ENCODE data around the gene HOXB5. TPM values are rescaled to one million over a fixed set of nuclear protein-coding genes. Genes with fewer than 3 reads are reported as not detected.

HOXB5 gene
- total and polyA plus RNA-seq, 8 donors: 3.3 to 37.5 (median 28.9) TPM

GRCh38 chr17:48606892-48607614 is 13.5 kb upstream of the HOXB5 start:
- H3K4me1 ChIP-seq: peaks cover 3 to 35% of the 10 kb centered on the region in 2 donors
- no peak overlapping the region for H3K4me3 ChIP-seq
- H3K9me3 ChIP-seq: no peaks in the 10 kb centered on the region
- TF ChIP-seq CTCF (IDR thresholded peaks at IDR 0.05): no peak
- no peak overlapping the region for H3K27ac ChIP-seq
- DNase-seq (no peak), ATAC-seq (no peak)
- intact Hi-C loops (cut with DNase I): no loop called here
- H3K27me3 ChIP-seq: peaks cover 87 to 100% of the 10 kb centered on the region in 2 donors
- H3K36me3 ChIP-seq: no peaks in the 10 kb centered on the region

- Histone ChIP-seq H3K4me3 (no peak overlapping the region), H3K36me3 (no peaks in the 10 kb centered on the region), H3K9me3 (no peaks in the 10 kb centered on the region), H3K4me1 (peaks cover 3 to 30% of the 10 kb centered on the region in 2 donors), H3K27ac (no peak overlapping the region), H3K27me3 (peaks cover 89 to 100% of the 10 kb centered on the region in 2 donors)
- ATAC-seq (no peak), DNase-seq (no peak)
- intact Hi-C loops (cut with DNase I): no loop called here
- no peak for TF ChIP-seq CTCF (IDR thresholded peaks at IDR 0.05)
Observed at GRCh38 chr17:48605991-48606891, 12.7 kb upstream of the HOXB5 start.

GRCh38 chr17:48605409-48605919 is 11.9 kb upstream of the HOXB5 start:
- intact Hi-C loops (cut with DNase I): no loop called here
- no peak overlapping the region for H3K4me3 ChIP-seq

GRCh38 chr17:48604770-48605329 is 11.3 kb upstream of the HOXB5 start, which contains the start of gene HOXB6:
Gene HOXB6, minus strand, starts transcription at chr17:48604986. Its CDS starts 6,836 bp downstream, at chr17:48598150.
- Histone ChIP-seq H3K36me3 (no peaks in the 10 kb centered on the region), H3K27ac (peak within 1 kb of the TSS in 1 of 2 donors; percentile 7), H3K4me1 (peaks cover 3 to 17% of the 10 kb centered on the region in 2 donors), H3K9me3 (no peaks in the 10 kb centered on the region), H3K4me3 (peak within 1 kb of the TSS in 1 of 2 donors; percentile 17), H3K27me3 (peaks cover 84 to 99% of the 10 kb centered on the region in 2 donors)
- intact Hi-C loops (cut with DNase I): no loop called here
- ATAC-seq (no peak), DNase-seq (no peak)
- TF ChIP-seq CTCF (IDR thresholded peaks at IDR 0.05): no peak

More at GRCh38 chr17:48605409-48605919, 11.9 kb upstream of the HOXB5 start:
- no peak for DNase-seq
- no peaks in the 10 kb centered on the region for H3K9me3 ChIP-seq
- peaks cover 3 to 22% of the 10 kb centered on the region in 2 donors for H3K4me1 ChIP-seq
- H3K27me3 ChIP-seq: peaks cover 84 to 99% of the 10 kb centered on the region in 2 donors
- TF ChIP-seq CTCF (IDR thresholded peaks at IDR 0.05): no peak
- no peak overlapping the region for H3K27ac ChIP-seq
- ATAC-seq: no peak
- no peaks in the 10 kb centered on the region for H3K36me3 ChIP-seq

All from left lung (tissue), 10 donors.